Measurements from ENCODE around the gene STAT3. TPM values are rescaled to one million over a fixed set of nuclear protein-coding genes. Genes with fewer than 3 reads are reported as not detected.
"Not testable (repeated sequence)": the region's sequence is repeated elsewhere in the genome, so short reads cannot be mapped to it uniquely, and the experiment has no call there.

STAT3 gene
- total RNA-seq, 1 donor from 2014 or later: 68.8 TPM

DNA sequence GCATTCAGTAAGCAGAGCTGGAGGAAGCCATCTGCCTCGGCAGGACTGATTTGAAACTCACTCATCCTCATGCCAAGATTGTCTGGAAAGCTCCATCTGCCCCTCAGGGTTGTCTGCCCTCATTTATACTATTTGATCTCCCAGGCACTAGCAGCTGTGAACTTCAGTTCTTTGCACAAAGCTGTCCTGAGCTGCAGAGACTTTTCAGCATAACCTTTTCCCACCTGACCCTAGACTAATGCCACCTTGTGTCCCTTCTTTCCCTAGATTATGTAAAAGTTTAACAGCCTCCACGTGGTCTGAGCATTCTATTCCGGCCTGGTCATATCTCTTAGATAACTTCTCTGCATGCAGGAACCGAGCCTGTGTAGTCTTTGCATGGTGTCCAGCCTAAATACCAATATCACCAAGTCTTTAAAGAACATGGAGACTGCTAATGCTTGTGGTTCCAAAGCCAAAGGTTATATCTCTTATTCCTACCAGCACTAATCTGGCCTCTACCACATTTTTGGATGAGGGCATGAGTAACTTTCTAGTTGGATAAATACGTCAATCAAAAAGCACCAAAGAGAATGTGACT is 70.9 kb downstream of the STAT3 start:
- no peak for DNase-seq (ENCODE audit: low read depth in 2 of 2)

DNA sequence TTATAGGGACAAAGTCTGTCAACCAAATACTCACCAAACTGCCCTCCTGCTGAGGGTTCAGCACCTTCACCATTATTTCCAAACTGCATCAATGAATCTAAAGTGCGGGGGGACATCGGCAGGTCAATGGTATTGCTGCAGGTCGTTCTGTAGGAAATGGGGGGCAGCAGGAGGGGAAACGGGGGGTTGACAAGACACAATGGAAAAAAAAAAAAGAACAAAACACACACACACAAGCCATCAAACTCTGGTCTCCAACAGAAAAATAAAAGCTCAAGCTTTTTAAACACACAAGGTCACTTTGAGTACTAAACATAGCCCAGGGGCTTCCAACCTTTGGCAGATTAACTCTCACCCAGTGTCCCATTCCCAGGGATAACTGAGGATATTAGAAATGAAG is 71.5 kb downstream of the STAT3 start:
- no peak for DNase-seq (ENCODE audit: low read depth in 2 of 2)

DNA sequence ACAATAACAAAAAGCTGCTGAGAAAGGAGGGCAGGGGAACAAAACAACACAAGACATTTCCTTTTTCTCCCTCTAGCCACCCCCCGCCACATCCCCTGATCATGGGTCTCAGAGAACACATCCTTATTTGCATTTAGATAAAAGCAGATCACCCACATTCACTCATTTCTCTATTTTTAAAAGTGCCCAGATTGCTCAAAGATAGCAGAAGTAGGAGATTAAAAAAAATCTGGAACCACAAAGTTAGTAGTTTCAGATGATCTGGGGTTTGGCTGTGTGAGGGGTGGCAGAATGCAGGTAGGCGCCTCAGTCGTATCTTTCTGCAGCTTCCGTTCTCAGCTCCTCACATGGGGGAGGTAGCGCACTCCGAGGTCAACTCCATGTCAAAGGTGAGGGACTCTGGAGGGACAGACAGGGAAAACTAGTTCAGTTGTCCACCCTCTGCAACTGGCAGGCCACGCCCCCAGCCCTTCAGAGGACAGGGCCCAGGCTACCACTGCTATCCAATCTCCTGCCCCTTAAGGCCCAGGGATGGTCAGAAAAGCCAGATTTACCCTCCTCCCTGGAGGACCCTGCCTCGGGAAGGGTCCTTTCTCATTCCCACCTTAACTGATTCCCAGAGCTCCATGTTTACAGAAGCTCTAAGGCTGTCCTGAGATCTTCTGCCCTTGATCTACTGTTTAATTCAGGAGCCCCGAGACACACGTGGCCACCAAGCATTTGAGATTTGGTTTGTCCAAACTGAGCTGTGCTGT is 72.7 kb downstream of the STAT3 start:
- DNase-seq (ENCODE audit: low read depth in 2 of 2): no peak

DNA sequence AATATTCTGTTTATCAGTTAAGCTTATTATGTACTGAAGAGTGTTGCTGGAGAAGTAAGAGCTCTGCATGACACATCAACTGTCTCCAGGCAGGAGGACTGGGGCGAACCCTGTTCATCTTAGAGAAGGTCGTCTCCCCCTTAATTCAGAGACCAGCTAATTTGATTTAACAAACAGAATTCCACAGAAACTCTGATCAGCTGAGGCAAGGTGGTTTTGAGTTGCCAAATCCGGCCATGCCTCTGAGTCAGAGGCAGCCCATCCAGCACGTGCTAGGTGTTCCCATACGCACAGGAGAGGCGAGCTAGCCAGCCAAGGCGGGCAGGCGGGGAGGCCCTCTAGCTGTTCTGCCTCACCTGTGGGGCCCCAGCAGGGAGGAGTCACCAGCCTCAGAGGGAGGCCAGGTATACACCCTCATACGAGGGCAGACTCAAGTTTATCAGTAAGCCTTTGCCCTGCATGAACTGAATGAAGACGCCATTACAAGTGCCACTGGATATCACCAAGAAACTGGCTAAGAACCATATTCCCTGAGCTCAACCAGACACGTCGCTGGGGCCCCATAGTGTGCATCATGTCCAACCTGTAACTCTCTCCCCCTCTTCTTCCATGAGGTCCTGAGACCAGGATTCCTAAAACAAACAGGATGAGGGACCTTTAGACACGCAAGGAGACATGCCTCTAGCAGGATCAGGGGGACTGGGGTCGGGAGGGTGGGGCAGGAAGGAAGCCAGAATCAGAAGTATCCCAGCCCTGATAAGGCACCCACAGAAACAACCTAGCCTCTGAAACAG is 74.3 kb downstream of the STAT3 start:
- no peak for DNase-seq (ENCODE audit: low read depth in 2 of 2)

DNA sequence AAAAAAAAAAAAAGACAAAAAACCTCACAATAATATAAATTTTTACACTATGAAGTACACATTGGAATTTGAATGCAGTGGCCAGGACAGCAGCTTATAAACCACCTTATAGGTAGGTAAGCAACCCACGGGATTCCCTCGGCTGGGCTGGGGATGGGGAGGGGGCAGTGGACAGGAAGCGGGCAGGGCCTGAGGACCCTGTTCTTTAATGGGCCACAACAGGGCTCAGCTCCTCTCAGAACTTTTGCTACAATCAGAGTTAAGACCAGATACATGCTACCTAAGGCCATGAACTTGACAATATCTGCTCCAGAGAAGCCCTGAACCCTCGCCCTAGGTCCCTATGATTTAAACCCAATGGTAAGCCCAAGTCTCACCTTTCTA is 74.9 kb downstream of the STAT3 start:
- no peak for DNase-seq (ENCODE audit: low read depth in 2 of 2)

DNA sequence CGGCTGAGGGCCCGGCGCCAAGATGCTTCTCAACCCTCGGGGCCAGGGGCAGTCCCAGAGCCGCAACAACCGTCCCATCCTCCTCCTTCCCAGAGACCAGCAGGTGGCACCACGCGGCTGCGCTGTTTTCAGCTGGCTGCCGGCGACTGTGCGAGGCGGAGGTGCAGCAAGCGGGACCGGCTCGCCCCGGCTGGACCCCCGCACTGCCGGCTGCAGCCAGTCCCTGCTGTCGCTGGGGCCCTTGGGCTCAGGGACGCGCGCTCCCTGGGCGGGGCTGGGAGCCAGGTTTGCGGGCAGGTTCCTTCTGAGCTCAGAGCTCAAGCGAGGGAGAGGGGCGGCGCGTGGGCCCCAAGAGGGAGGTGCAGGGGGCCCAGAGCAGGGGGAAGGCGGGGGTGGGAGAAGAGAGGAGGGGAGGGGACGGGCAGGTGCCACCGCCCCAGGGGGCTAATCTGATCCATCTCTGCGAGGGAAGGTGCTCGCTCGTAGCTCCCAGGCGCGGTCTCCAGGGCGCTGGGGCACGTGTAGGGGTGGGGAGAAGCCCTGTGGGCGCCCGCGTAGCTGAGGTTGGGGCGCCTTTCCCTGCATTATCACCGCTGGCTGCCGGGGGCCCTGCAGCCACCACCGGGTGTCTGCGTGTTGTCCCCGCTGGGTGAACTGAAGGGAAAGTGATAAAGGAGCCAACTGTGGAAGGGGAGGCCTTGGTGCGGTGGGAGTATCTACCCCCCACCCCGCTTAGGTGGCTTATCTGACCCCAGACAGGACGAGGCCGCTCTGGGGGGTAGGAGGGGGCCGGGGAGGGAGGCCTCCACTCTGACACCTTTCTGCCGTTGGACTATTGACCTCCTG is 75.7 kb downstream of the STAT3 start:
- DNase-seq (ENCODE audit: low read depth in 2 of 2): peak in 1 of 2 donors; percentile 80

DNA sequence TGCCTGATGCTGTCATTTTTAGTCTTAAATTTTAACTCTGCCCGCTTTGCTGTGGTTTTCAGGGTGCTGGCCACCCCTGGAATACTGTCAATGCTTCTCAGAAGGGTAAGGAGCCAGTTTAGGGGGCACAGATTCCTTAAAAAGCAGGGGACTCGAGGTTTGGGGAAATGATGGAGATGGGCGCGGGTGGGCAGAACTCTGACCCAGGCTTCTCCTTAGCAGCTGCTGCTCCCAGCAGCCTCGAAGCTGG is 76.3 kb downstream of the STAT3 start:
- no peak for DNase-seq (ENCODE audit: low read depth in 2 of 2)

DNA sequence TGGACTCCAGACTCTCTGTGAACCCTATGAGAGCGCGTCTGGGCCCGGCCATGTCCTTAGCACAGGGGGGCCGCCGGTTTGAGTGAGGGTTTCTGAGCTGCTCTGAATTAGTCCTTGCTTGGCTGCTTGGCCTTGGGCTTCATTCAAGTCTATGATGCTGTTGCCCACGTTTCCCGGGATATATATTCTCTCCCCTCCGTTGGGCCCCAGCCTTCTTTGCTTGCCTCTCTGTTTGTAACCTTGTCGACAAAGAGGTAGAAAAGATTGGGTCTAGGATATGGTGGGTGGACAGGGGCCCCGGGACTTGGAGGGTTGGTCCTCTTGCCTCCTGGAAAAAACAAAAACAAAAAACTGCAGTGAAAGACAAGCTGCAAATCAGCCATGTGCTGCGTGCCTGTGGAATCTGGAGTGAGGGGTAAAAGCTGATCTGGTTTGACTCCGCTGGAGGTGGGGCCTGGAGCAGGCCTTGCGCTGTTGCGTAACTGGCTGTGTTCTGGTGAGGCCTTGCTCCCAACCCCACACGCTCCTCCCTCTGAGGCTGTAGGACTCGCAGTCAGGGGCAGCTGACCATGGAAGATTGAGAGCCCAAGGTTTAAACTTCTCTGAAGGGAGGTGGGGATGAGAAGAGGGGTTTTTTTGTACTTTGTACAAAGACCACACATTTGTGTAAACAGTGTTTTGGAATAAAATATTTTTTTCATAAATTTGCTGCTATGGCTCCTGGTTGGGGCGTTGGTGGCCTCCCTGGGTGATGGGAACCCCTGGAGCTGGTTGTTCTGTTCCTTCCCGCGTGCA is 76.8 kb downstream of the STAT3 start:
- DNase-seq (ENCODE audit: low read depth in 2 of 2): no peak

DNA sequence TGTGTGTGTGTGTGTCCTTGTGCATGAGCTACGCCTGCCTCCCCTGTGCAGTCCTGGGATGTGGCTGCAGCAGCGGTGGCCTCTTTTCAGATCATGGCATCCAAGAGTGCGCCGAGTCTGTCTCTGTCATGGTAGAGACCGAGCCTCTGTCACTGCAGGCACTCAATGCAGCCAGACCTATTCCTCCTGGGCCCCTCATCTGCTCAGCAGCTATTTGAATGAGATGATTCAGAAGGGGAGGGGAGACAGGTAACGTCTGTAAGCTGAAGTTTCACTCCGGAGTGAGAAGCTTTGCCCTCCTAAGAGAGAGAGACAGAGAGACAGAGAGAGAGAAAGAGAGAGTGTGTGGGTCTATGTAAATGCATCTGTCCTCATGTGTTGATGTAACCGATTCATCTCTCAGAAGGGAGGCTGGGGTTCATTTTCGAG is 77.4 kb downstream of the STAT3 start:
- no peak for DNase-seq (ENCODE audit: low read depth in 2 of 2)

DNA sequence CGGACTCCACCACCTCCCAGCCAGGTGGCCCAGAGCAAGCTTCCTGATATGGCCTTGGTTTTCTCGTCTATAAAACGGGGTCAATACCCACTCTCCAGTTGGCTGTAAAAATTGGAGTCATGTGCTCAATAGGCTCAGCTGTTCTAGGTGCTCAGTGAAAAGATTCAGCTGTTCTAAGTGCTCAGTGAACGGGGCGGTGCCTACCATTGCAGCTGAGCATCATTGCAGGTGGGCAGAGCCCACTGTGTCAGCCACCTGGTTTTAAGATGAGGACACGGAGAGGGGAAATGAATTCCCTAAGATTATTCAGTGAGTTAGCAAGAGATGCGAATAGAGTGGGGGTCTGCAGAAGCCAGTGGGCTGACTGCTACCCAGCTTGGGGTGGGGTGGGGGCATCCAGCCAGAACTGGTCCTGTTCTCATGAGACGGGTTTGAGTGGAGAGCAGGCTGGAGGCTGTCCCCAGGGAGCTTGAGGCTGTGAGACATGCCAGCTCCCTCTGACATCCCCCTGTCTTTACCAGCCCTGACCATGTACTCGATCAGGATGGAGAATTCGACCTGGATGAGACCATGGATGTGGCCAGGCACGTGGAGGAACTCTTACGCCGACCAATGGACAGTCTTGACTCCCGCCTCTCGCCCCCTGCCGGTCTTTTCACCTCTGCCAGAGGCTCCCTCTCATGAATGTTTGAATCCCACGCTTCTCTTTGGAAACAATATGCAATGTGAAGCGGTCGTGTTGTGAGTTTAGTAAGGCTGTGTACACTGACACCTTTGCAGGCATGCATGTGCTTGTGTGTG is 78.1 kb downstream of the STAT3 start:
- DNase-seq (ENCODE audit: low read depth in 2 of 2): no peak

DNA sequence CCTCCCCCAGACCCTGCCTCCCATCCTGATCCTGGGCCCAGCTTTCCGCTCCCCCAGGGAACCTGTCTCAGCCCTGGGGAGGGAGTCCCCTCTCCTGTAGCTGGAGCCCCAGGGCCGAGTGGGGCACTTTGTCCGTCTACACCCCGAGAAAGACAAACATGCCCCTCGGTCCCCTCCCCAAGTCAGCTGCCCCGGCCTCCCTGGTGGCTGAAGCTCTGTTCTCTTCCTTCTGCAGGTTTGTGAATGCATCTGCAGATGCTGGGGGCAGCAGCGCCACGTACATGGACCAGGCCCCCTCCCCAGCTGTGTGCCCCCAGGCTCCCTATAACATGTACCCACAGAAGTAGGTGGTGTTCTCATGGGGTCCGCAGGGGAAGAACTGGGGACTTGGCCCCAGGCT is 79.1 kb downstream of the STAT3 start:
- DNase-seq (ENCODE audit: low read depth in 2 of 2): no peak

DNA sequence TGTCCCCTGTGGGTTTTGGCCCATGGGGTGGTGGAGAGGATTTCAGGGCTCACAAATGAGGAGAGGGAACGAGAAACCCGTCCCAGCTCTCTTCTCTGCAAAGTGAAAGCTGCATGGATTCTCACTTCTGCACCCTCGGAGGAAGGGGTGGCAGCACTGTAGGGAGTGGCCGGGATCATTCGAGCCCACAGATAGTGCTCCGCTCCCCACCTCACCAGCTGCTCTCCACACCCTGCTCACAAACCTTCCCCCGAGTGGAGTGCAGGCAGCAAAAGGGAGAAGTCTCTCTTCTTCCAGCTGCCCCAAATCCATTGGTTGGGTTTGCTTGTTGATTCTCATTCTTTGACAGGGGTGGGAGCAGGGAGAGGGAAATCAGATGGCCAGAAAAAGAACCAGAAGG is 79.8 kb downstream of the STAT3 start:
- no peak for DNase-seq (ENCODE audit: low read depth in 2 of 2)

DNA sequence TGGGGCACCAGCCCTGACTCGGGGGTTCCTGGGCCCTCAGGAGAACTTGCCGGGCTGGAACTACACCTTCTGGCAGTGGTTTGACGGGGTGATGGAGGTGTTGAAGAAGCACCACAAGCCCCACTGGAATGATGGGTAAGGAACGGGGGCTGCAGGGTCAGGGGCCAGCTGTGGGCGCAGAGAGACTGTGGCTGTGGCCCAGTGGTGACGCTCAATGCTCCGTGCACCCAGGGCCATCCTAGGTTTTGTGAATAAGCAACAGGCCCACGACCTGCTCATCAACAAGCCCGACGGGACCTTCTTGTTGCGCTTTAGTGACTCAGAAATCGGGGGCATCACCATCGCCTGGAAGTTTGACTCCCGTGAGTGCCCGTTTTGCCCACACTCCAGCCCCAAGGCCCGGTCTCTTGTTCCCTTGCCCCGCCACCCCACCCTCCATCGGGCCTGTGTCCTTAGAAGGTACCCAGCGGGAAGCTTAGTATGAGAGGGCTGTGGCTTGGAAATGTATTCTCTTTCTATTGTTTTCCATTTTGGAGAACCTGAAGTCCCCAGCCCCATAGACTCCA is 80.8 kb downstream of the STAT3 start:
- no peak for DNase-seq (ENCODE audit: low read depth in 2 of 2)

DNA sequence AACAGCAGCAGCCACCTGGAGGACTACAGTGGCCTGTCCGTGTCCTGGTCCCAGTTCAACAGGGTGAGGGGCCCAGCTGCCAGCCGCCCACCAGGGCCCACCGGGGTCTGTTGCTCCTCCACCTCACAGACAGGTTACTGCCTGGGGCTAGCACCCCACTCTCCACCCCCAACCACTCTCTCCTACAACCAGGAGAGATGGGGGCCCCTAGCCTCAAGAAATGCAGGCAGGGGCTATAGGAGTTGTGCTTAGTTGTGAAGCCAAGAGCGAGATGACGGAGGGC is 81.9 kb downstream of the STAT3 start:
- no peak for DNase-seq (ENCODE audit: low read depth in 2 of 2)

DNA sequence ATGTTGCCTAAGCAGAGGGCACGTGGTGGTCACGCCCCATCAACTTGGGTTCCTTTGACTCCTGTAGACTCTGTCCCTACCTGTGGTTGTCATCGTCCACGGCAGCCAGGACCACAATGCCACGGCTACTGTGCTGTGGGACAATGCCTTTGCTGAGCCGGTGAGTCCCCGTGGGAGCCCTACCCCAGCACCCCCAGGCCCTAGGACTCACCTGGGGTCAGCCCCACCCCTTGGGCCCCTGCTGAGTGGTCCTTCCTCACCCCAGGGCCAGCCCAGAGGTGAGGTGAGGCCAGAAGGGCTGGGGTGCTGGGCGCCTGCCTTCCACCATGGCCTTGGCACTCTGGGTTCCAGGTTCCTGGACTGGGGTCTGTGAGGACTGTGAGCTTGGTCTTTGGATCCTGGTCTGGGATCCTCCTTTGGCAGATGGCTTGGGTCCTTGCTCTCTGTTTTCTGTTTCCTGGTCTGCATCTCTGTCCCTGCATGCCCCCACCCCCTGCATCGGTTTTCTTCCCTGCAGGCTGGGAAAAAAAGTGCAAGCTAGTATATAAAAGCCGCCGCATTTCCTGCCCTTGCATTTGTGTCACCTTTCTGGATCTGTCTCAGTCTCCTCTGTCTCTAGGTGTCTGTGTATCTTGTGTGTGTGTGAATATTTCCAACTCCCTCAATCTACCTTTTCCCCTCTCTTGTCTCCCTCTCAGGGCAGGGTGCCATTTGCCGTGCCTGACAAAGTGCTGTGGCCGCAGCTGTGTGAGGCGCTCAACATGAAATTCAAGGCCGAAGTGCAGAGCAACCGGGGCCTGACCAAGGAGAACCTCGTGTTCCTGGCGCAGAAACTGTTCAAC is 82.5 kb downstream of the STAT3 start:
- DNase-seq (ENCODE audit: low read depth in 2 of 2): no peak

DNA sequence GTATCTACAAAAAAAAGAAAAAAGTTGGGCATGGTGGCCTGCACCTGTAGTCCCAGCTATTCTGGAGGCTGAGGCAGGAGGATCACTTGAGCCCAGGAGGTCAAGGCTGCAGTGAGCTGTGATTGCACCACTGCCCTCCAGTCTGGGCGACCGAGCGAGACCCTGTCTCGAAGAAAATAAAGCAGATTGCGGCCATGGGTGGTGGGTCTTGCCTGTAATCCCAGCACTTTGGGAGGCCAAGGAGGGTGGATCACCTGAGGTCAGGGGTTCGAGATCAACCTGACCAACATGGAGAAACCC is 83.3 kb downstream of the STAT3 start:
- not testable (repeated sequence) for DNase-seq (ENCODE audit: low read depth in 2 of 2)

DNA sequence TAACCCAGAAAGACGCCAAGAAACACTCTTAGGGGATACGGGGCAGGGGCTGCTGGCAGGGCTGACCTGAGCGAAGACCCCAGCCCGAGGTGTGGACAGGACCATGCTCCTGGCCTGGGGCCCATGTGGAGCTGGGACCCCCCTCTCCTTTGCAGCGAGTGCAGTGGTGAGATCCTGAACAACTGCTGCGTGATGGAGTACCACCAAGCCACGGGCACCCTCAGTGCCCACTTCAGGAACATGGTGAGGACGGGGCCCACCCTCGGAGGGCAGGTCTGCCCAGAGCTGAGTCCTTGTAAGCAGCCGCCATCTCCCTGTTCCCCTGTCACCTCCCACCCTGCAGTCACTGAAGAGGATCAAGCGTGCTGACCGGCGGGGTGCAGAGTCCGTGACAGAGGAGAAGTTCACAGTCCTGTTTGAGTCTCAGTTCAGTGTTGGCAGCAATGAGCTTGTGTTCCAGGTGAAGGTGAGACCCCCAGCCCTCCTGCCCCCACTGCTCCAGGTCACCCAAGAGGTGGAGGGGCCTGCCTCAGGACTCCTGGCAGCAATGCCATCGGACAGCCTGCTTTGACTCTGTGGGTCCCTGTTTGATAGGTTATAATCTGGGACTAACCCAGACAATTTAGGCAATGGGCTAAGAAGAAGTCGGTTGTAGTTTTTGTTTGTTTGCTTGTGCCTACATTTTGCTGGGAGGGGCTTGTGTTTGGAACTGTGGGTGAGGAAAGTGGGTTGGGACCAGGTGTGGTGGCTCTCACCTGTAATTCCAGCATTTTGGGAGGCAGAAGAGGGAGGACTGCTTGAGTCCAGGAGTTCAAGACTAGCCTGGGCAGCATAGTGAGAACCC is 83.8 kb downstream of the STAT3 start:
- DNase-seq (ENCODE audit: low read depth in 2 of 2): no peak

DNA sequence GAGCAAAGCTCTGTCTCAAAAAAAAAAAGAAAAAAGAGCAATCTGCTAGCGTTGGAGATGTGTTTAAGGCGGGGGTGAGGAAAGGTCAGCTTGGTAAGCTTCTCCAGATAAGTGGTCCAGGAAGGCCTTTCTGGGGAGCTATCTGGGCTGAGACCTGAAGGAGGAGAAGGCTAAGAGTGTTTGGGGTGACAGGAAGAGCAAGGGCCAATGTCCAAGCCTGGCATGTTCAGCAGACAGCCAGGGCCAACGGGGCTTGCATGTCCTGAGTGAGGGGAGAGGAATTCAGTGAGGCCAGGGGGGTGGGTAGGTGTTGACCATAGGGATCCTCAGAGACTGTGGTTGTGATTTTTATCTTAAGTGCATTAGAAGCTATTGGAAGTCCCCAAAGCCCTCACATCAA is 84.5 kb downstream of the STAT3 start:
- no peak for DNase-seq (ENCODE audit: low read depth in 2 of 2)

DNA sequence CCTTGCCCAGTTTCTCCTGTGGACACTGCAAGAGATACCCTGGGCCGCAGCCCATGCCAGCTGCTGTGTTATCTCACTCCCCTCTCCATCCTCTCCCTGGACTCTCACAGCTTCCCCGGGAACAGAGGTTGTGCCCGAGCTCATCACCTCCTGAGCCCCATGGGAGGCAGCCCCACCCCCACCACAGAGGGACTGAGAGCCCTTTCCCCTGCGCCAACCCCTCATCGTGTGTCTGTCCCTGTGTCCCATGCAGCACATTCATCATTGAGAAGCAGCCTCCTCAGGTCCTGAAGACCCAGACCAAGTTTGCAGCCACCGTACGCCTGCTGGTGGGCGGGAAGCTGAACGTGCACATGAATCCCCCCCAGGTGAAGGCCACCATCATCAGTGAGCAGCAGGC is 87.2 kb downstream of the STAT3 start:
- no peak for DNase-seq (ENCODE audit: low read depth in 2 of 2)

All from dermis microvascular lymphatic vessel endothelial cell (primary cell).